Dermis microvascular lymphatic vessel endothelial cell (primary cell): Measurements from ENCODE around the gene IGDCC3. TPM values are rescaled to one million over a fixed set of nuclear protein-coding genes. Genes with fewer than 3 reads are reported as not detected.
"Not testable (repeated sequence)": the region's sequence is repeated elsewhere in the genome, so short reads cannot be mapped to it uniquely, and the experiment has no call there.

Experiments
- DNase-seq, 2 donors: peaks; one replicate each; pipeline versions ENCODE4 v3.0.0 to v3.0.0-alpha.2; 2010; ENCODE audit warnings: low read depth in 2 of 2
- total RNA-seq: library from RNA; depleted of rRNA; stranded (reverse); fragments of >200 nt; gene quantifications from 2 replicates; pipeline ENCODE4 v1.2.1, GENCODE V29; 2014

The IGDCC3 gene
- total RNA-seq, 1 donor from 2014 or later, result not detected

- DNase-seq, result no peak
Observed at GRCh38 chr15:65371976-65372786, 5.6 kb downstream of the IGDCC3 start.

GRCh38 chr15:65370885-65371284 is 6.9 kb downstream of the IGDCC3 start:
- no peak for DNase-seq

GRCh38 chr15:65369651-65370050 is 8.2 kb downstream of the IGDCC3 start:
- no peak for DNase-seq

- DNase-seq, result no peak
Observed at GRCh38 chr15:65369212-65369547, 8.6 kb downstream of the IGDCC3 start.

- DNase-seq, result peak in 1 of 2 donors; percentile 37
Observed at GRCh38 chr15:65368302-65369211, 9.2 kb downstream of the IGDCC3 start.

GRCh38 chr15:65366122-65366892 is 11.5 kb downstream of the IGDCC3 start:
- DNase-seq, result no peak

- DNase-seq, result no peak
Observed at GRCh38 chr15:65365229-65365628, 12.6 kb downstream of the IGDCC3 start.

- DNase-seq, result no peak
Observed at GRCh38 chr15:65363766-65364165, 14.0 kb downstream of the IGDCC3 start.

GRCh38 chr15:65363306-65363705 is 14.5 kb downstream of the IGDCC3 start:
- no peak for DNase-seq

- no peak for DNase-seq
Observed at GRCh38 chr15:65362491-65362890, 15.3 kb downstream of the IGDCC3 start.

GRCh38 chr15:65361708-65362459 is 15.9 kb downstream of the IGDCC3 start:
- no peak for DNase-seq

GRCh38 chr15:65360506-65360905 is 17.3 kb downstream of the IGDCC3 start:
- DNase-seq, result no peak

GRCh38 chr15:65355988-65356353 is 21.8 kb downstream of the IGDCC3 start:
- no peak for DNase-seq

- DNase-seq, result no peak
Observed at GRCh38 chr15:65355173-65355987, 22.4 kb downstream of the IGDCC3 start.

- DNase-seq, result no peak
Observed at GRCh38 chr15:65354835-65355172, 23.0 kb downstream of the IGDCC3 start.

GRCh38 chr15:65351972-65352371 is 25.8 kb downstream of the IGDCC3 start:
- not testable (repeated sequence) for DNase-seq

GRCh38 chr15:65349338-65349737 is 28.5 kb downstream of the IGDCC3 start:
- DNase-seq, result no peak

GRCh38 chr15:65347756-65348155 is 30.0 kb downstream of the IGDCC3 start:
- DNase-seq, result not testable (repeated sequence)

- DNase-seq, result no peak
Observed at GRCh38 chr15:65346856-65347598, 30.8 kb downstream of the IGDCC3 start.

- DNase-seq, result no peak
Observed at GRCh38 chr15:65344914-65345275, 32.9 kb downstream of the IGDCC3 start.
